Esophagus mucosa (tissue), 1 donor: Measurements from ENCODE around the gene TAS2R41. TPM values are rescaled to one million over a fixed set of nuclear protein-coding genes. Genes with fewer than 3 reads are reported as not detected.

Experiments
- ATAC-seq: fragments of 200-7000 bp; cut with Tn5 transposase; one replicate; pipeline ENCODE4 v1.9.1; 2020
- total RNA-seq: library from RNA; stranded (reverse); gene quantifications from one replicate; pipeline ENCODE4 v1.2.4, GENCODE V29; 2023
- donor health status: DM: yes; HTN: yes; CAD: no.

The TAS2R41 gene
- total RNA-seq, 1 donor from 2014 or later: not detected

DNA sequence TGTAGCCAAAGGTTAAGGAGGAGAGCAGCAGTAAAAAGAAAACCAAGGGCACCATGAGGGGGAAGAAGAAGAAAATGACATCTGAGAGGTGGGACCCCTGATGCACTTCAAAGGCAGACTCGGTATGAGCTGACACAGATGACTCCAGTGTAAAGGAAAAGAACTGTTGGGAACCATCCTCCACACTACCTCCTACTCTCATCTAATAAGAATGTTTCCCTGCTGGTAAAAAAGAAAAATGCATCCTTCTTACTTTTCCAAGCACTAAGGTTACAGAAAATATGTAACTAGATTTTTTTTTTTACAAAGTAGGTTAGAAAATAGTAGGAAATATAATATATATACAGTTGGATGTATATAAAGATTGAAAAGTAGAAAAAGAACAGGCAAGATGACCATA is 16.9 kb downstream of the TAS2R41 start:
- ATAC-seq: no peak

DNA sequence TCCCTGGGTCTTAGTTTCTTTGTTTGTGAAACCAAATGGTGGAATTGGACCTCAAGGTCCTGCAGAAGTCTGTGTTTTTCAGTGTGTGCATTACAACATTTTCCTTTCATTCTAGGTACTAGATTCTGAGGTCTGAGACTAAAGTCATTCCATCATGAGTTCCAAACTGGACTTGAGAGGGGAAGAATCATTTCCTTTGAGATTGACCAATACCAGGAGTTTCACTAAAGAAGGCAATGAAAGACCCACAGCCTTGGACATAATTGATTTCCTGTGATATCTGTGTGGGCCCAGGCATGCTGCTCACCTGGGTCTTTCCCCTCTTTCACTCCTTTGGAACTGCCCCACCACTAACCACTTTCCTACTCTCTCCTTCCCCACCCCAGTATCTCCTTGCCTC is 18.2 kb downstream of the TAS2R41 start:
- no peak for ATAC-seq

DNA sequence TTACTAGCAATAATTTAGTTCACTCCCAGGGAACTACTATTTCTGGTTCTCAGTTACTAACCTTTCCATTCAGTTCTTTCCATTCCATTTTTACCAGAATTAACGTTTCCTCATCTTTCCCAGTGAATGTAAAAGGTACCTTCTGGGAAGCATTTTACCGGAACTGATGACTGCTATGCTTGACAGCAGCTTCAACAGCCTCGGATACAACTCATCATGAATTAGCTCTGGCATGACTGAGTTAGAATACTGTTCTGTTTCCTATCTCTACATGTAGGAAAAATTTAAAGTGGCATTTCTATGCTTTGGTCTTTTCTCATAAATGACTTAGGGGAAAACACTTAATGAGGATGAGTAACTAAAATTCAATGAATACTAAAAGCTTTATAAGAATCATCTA is 18.6 kb downstream of the TAS2R41 start:
- no peak for ATAC-seq

DNA sequence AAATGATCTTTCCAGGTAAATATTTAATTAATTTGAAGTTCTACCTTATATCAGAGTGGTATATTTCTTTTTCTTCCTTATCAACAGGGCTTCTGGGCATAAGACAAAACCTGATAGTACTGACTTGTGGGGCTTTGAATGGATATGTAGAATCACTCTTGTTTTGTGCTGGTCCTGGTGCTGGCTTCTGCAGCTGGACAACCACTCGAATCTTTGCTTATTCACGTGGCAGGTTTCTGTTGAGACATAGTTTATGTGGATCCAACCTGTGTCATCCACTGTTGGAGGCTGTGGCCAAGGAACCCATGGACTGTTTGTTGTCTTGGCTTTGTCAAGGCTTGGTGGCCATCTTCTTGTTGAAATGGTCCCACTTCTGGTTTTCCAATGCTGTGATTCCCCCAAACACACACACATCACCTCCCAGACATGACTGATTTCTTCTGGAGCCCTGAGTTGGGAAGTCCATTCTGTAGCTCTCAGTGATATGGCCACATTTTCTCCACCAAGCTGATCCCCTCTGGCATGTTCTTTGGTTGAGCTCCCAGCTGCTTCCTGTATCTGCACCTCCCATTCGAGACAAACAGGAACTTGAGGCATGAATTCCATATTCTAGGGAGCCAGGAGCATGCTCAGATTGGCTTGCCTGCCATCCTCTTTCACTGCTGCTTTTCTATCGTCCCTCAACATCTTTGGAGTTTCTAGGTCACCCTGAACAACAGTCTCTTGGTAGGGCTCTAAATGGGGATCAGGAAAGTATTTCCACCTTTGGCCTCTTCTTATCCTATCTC is 19.5 kb downstream of the TAS2R41 start:
- ATAC-seq: no peak

DNA sequence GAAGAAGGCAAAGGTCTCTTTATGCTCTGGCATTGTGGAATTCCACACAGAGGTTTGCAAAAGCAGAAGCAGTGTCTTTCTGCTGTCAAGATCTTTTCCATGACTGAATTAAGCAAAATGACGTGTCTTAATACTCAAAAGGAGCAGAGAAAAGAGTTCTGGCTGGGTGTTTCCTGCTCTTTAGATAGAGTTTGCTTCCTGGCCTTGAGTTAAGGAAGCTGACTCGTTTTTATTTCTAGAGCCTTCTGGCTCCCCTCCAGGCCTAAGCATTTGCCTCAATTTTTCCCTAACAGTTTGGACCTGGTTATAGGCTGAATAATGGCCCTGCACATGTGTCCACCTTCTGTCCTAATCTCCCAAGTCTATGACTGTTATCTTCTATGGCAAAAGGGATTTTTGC is 21.6 kb downstream of the TAS2R41 start:
- ATAC-seq: peak; percentile 52

DNA sequence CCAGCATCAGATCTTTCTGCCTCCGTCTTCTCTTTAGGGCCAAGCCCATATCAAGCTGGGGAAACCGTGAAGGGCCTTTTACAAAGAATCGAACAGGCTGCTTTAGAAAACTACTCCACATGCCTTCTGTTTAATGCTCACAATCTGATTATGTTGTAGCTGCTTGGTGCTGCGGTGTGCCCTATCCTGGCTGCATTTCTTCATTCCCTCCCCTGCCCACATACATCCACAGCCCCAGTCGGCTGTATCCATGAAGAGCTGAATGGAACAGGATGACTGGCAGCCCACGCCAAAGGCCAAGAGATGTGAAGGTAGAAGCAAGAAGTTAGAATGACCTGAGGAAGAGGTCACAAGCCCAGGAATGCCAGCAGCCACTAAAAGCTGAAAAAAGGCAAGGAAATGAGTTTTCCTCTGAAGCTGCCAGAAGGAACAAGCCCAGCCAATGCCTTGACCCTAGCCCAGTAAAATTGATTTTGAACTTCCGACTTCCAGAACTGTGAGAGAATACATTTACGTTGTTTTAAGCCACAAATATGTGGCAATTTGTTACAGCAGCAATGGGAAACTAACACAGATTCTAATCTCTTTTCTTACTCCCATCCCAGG is 22.2 kb downstream of the TAS2R41 start:
- ATAC-seq: no peak

DNA sequence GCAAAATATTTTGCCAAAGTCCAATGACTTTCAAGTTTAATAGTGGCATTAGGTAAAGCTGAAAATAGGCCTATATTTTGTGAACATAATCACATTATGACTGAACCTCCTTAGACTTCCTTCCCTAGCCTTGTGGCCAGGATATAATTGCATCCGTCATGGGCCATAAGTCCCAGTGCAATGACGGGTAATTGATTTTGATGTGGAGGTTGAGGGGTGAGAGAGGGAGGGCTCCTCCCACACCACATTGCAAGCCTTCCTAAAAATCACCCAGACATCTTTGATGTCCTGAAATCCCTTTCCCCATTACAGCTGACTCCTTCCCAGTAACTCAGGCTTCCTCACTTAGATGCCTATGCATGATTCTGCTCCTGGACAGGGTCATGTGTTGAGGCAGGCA is 25.6 kb downstream of the TAS2R41 start:
- no peak for ATAC-seq

DNA sequence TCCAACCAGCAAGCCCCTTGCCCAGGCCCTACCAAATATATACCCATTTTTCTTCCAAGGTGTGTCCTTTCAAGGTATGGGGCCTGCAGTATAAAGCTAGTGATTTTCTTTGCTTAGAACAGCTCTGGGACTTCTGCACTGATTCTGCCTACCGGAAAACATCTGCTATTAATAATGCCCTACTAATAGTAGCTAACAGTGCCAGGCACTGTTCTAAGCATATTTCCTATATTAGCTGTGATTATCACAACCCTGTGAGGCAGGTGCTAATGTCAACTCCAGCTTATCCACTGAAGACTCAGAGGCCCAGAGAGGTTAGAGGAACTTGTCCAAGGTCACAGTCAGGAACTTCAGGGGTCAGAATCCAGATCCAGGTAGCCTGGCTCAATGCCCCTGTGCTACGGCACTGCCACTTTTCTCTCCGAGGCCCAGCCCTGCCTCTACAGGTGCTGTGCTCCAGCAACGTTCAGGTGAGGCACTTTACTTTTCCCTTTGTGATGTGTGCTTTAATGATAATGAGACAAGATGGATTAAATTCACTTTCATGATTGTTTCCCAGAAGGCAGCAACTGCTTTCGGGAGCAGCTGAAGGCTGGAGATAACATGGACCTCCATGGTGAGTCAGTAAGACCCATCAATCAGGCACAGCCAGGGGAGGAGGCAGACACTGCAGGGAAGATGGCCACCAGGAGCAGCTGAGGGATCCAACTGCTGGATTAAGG is 26.7 kb downstream of the TAS2R41 start:
- ATAC-seq: peak; percentile 33

DNA sequence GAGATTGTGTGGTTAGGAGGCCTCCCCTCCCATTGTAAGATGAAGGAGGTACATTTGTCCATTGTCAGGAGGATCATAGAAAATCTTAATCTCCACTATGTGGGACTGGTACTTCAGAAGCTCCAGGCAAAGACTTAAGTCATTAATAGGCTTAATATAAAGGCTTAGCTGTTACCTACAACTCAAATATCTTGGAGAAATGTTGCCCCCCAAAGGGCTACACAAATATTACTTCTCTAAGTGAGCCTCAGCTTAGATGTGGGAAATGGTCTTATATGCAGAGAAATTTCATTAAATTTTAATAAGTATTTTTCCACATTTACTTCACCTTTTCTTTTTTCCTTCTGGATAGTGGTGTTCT is 27.2 kb downstream of the TAS2R41 start:
- ATAC-seq: peak; percentile 32

DNA sequence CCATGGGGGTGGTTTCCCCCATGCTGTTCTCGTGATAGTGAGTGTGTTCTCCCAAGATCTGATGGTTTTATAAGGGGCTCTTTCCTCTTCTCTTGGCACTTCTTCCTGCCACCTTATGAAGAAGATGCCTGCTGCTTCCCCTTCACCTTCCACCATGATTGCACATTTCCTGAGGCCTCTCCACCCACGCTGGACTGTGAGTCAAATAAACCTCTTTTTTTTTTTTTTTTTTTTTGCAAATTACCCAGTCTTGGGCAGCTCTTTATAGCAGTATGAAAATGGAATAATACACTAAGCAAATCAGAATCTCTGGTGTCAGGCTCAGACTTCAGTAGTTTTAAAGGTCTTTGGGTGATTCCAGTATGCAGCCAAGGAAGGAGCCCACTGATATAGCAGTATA is 28.2 kb downstream of the TAS2R41 start:
- ATAC-seq: no peak

DNA sequence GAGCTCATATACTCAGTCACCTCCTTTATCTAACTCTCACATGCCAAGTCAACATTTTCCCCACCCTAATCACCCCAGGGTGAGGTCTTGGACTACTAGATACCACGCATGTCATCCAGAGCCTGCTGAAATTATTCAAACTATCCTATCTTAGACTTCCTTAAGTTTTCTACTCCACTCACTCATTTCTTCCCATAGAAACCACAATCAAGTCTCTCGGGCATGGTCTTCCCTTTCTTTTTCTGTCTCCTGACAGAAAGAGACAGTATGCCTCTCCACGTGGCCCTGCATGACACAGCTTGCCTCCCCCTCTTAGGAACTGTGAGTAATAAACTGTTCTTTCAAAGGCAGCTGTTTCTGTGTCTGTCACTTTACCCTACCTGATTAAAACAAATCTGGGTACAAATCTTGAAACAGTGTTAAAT is 29.4 kb downstream of the TAS2R41 start:
- ATAC-seq: peak; percentile 48

DNA sequence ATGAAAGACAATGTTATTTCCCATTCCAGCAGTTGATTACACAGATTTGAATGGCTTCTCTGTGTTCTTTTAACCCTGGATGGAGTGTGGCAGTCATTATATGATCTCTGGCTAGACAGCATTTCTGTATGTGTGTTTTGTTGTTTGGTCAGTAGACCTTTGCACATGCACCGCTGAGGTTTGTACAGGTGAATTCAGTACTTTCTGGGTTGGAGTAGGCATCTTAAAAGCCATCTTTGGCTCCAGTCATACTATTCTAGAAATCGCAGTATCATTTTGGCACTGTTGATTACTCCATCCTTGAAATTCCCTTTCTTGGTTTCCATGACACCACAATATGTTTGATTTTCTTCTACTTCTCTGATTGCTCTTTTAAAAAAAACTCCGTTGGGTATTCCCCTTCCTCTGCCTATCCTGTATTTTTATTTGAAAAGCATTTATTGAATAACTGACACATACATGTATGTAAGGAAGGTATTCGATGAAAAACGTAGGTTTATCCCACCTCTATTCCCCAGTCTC is 29.9 kb downstream of the TAS2R41 start:
- ATAC-seq: no peak

DNA sequence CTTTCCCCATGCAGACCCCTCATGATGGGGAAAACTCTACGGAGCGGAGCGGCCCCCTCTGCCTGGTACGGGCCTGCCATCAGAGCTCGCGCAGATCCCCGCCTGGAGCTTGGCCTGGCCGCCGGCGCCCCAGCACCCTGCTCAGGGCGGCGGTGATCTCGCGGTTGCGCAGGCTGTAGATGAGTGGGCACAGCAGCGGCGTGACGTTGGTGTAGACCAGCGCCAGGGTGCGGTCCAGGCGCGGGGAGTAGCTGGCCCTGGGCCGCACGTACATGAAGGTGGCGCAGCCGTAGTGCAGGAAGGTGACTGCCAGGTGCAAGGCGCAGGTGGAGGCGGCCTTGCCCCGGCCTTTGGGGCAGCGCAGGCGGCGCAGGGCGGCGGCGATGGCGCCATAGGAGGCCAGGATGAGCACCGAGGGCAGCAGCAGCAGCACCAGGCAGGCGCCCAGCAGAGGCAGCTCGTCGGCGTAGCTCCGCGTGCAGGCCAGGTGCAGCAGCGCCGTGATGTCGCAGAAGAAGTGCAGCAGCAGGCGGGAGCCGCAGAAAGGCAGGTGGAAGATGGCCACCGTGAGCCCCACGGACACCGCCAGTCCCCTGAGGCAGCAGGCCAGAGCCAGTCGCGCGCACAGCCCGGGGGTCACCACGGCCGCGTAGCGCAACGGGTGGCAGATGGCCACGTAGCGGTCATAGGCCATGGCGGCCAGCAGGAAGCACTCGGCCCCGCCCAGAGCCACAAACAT is 33.4 kb downstream of the TAS2R41 start:
- ATAC-seq: peak; percentile 27

DNA sequence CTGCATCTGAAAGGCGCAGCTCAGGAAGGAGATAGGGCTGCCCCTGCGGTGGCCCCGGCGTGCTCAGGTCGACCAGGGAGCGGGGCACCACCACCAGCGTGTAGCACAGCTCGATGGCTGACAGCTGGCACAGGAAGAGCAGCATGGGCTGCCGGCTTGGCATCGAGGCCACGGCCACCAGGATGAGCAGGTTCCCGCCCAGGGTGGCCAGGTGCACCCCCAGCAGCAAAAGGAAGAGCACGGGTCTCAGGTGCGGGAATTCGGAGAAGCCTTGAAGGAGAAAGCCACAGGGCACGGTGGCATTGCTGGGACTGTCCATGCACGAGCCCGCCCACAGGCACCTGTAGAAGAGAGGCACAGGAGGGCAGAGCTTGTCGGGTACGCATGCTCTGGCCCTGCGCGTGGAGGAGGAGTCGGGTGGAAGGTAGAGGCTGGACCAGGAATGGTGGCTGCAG is 33.9 kb downstream of the TAS2R41 start:
- ATAC-seq: no peak

DNA sequence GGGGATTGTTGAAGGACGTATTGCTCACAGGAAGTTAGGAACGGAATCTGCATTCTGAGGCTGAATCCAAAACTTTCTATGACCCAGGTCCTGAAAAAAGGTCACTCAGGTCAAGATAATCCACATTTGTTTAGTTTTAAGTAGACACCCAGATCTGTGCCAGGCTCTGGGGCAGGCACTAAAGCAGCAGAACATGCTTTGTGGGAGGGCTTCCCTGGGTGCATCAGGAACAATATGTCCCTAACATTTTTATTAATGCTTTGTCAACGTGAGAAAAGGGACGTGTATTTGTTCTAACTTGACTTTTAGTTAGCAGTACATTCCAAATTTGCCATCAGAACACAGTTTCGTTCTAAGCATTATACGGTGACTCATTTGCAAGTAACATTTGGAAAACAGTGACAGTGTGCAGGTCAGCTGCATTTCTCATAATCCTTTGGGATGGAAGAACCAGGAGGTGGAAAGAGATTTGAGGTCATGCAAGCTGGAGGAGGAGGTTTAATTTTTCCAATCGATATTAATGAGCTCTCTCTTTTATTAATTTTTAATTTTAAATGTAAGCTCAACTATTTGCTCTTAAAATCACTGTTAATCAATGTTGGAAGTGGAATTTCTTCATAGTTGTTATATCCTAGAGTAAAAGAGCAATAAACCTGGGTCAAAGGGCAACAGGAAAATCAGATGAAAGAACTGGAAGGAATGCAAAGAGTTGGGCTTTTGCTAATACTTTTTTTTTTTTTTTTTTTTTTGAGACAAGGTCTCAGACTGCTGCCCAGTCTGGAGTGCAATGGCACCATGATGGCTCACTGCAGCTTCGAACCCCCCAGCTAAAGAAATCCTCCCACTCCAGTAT is 35.0 kb downstream of the TAS2R41 start:
- ATAC-seq: peak; percentile 68

DNA sequence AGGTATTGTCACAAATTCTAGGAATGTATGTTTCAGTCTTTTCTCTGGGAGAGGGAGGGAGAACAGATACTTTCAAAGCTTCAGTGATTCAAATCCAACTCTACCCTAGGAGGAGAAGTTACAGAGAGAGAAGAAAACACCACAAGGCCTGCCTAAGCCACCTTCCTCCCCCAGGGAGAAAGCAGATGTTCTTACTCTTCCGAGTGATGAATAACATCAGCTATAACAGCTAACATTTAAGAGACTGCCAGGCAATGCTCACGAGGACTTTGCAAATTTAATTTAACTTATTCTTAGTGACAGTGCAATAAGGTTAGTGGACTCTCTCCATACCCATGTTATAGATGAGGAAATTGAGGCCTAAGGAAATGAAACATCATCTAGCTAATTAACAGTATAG is 36.8 kb downstream of the TAS2R41 start:
- ATAC-seq: no peak

DNA sequence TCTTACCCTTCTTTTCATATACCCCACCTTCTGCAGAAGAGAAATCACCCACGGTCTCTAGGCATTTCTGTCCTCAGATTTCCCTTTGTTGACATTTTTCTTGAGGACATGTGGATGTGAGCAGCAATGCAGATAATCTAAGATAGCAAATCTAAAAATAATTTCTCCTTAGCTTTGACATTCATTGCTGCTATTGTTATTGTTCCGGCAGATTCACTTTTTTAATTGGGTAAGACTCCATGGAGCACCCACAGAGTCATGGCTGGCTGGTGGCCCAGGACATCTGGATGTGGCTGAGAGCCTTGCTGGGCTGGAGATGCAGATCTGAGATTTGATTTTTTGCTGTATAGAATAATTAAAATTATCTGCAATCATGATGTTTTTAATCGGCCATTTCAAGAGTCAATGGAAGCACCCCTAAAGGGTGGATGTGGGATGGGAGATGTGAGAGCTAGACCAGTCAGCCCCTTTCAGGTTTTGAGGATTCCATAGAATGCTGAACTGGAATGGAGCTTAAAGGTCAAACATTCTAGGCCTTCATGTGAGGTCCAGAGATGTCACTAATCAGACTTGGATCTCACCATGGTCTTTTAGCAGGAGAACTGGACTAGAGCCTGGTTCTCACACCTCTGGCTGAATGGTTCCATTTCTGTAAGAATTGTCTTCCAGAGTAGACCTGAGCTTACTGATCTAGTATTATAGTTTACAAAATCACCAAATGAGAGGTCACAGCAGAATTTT is 37.5 kb downstream of the TAS2R41 start:
- no peak for ATAC-seq

DNA sequence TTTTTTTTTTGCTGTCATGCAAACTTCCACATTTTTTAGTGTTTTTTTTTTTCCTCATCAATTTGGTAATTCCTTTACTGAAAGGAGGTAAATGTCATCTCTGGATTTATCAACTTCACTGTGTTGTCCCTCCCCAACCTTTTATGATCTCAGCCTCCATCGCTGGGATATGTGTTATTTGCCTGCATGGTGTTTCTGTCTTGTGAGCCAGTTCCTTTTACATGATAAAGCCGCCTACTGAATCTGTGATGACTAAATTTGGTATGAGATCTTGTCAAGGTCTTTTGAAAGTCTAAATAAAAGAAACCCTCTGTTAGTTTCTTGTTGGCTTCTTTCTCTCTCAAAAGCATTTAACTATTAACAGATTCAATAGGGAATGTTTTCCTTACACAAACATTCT is 39.3 kb downstream of the TAS2R41 start:
- ATAC-seq: no peak

DNA sequence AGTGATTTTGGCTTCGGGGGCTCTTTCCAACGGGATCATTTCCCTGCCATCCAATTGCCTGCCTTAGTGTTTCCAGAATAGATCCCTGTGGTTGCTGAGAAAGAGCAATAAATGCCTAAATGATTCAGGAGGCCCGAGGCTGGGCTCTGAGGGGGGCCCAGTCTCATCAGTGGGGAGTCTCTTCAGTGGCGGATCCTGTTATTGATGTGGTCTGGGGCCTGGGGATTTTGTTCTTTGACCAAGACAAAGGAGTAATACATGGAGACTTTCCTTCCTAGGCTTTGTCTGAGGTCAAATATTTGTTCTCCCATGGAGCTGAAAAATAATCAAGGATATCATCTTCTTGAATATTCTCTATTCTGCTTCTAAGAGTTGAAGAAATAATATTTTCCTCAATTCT is 40.8 kb downstream of the TAS2R41 start:
- no peak for ATAC-seq

DNA sequence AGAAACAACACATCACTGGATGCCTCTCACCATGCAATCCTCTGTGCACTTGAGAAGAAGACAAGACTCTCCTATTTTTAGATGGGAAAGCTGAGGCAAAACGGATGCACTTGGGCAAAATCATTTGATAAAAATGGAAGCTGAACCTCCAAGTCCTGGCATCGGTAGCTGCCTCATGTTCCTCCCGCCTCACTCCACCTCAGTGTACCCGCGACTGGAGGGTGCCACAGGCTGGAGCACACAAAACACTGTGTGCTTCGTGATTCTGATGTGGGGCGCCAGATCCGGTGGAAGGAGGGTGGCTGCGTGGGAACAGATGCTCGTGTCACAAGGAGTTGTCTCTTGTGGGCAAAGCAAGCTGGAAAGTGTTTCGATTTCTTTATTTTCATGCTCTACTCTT is 41.3 kb downstream of the TAS2R41 start:
- no peak for ATAC-seq
